HCEC 1CT (cell line): ENCODE data around the gene TAF1A.
A peak's percentile ranks its signal among the peaks of the same experiment; 100 is the strongest.

Source experiments
- DNase-seq: peaks from one replicate; pipeline ENCODE4 v3.0.0-alpha.2; 2017

Gene TAF1A

DNA sequence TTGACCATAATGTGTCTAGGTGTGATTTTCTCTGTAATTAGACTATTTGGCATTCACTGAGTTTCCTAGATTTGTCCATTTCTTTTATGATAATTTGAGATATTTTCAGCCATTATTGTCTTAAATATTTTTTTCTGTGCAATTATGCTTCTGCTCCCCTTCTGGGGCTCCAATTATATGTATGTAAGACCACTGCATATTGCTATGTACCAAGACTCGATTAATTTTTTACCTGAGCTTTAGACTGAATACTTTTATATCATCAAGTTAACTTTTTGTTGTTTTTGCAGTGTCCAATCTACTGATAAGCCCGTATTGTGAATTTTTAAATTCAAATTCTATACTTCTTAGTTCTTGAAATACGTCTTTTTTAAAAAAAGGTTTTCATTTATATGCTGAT is 5.1 kb upstream of the TAF1A start:
- no peak for DNase-seq

DNA sequence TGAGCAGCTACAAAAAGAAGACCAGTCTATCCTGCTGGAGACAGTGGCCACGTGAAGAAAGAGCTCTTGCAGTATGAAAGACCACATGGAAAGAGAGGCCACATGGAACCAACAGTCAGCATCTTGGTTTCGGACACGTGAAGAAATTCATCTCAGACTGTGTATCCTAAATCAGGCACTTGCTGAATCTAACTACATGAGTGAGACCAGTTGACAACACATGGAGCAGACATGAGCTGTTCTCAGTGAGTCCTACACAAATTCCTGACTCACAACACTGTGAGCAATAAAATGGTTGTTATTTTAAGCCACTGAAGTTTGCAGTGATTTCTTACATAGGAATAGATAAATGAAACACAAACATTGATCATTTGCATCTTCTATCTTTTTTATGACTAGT is 2.4 kb upstream of the TAF1A start:
- peak; percentile 53 for DNase-seq

DNA sequence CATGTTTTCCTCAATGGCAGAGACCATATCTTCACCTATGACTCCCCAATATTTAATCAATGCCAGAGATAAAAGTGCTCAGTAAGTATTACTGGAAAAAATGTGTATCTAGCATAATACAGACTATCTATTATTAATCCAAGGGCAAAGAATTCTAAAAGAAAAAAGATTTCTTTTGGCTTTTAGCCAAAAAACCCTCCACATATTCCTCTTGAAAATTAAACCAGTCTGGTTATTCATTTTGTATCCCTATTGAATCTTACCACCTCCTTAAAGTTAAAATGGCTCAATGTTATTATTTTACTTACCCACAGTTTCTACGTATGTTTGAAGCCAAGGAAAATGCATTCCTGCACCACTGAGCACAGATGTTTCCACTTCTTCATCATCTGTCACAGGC is 1.6 kb downstream of the TAF1A start:
- DNase-seq, result no peak

DNA sequence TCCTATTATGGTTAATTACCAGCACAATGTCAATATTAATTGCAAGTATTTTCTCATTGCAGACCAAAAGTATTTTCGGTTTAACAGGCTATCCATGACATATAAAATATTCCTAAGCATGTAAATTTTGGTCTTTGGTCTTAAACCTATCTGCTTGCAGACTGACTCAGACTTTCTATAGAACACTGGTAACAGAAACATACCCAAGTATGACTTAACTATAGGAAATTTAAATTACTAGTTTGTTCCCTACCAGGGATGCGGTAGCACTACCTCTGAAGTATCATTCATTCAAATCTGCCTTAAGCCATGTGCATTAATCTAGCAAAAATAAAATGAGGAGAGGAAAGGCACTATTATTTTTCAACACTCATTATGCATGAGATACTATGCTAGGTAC is 2.9 kb downstream of the TAF1A start:
- DNase-seq, result no peak

DNA sequence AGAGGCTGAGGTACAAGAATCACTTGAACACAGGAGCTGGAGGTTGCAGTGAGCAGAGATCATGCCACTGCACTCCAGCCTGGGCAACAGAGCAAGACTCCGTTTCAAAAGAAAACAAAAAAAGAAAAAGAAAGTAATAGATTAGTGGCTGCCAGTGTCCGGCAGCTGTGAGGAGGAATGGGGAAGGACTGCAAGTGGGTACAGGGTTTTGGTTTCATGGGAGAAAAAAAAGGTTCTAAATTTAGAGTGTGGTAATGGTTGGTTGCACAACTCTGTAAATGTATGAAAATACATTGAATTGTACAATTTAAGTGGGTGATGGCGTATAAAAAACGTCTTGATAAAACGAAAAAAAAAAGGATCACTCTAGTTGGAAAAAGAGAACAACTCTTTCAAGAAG is 6.7 kb downstream of the TAF1A start:
- no peak for DNase-seq

DNA sequence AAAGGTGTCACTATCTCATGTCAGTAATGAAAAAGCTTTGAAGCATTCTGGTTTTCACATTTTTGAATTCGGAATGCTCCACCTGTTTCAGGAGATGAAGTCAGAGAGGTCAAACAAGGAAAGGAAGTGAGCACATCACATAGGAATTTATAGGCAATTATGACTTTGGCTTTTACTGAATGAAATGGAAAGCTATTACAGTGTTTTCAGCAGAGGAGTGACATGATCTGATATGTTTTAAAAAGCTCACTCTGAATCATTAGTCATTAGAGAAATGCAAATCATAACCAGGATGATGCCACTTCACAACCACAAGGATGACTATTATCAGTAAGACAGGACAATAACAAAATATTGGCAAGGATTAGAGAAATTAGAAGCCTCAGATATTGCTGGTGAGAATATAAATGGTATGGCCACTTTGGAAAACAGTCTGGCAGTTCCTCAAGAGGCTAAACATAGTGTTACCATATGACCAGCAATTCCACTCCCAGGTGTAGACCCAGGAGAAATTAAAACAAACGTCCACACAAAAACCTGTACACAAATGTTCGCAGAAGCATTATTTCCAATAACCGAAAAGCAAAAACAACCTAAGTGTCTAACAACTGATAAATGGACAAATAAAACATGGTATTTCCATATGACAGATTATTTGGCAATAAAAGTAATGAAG is 7.5 kb downstream of the TAF1A start:
- DNase-seq, result peak; percentile 47

DNA sequence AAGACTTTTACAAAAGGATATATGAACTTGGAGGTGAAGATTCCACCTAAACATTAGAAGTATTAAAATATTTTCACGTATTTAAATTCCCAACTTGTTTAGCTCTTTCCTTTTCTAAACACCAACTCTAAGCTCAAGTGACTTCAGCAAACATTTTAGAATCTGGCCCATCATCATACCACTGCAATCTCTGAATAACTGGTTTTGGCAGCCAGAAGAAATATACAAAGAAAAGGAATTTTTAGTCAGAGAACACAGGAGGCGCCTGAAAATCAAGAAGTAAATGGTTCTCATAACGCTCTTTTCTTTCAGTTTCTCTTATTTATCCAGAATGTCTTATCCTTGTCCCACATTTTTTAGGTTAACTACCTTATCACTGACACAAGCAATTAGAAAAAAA is 10.4 kb downstream of the TAF1A start:
- no peak for DNase-seq

DNA sequence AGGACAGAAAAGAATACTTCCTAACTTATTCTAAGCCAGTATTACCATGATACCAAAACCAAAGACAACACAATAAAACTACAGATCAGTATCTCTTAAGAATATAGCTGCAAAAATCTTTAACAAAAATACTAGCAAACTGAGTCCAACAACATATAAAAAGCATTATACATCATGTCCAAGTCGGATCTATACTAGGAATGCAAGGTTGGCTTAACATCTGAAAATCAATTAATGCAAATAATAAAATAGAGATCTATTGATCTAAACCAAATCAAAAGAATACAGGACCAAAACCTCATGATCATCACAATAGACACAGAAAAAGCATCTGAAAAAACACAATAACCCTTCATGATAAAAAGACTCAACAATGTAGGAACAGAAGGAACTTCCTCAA is 18.9 kb downstream of the TAF1A start:
- no peak for DNase-seq

DNA sequence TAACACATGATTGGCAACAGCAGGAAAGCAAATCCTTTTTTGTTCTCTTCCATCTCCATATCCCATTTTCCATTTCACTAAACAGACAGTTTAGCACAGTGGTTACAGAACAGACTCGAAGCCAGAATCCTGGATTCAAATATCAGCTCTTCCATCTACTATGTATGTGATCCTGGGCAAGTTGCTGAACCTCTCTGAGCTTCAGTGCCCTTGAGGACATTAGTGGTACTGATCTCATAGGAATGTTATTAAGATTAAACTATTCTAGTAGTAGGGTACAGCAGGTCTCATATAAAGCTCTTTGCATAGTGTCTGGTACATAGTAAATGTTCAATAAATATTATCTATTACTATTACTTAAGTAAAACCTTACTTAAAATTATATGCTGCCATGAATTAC is 28.1 kb downstream of the TAF1A start:
- DNase-seq, result no peak

DNA sequence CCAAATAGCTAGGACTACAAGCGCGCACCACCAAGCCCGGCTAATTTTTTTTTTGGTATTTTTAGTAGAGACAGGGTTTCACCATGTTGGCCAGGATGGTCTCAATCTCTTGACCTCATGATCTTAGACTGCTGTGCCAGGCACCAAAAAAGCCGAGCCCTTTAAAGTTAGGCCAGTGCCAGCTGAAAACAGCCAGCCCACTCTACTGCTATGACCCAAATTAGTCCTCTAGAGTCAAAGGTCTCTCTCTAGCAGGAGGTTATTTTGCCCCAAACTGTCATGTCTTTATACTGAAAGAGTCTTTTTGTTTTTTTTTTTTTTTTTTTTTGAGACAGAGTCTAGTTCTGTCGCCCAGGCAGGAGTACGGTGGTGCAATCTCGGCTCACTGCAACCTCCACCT is 32.2 kb downstream of the TAF1A start:
- no peak for DNase-seq

DNA sequence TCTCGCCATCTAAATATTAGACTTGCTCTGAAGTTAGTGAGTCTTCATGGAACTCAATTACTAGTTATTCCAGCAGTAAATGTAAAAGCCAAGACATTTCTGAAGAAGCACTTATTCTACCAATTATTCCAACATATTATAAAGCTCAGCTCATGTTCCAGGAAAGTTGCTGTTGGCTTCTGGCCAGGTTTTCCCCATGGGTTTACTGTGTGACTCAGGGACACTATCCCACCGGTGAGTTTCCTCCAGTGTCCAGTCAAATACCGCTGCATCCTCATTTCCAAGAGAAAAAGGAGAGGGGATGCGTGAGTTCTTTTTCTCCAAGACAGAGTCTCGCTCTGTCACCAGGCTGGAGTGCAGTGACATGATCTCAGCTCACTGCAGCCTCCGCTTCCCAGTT is 32.6 kb downstream of the TAF1A start:
- DNase-seq, result no peak

DNA sequence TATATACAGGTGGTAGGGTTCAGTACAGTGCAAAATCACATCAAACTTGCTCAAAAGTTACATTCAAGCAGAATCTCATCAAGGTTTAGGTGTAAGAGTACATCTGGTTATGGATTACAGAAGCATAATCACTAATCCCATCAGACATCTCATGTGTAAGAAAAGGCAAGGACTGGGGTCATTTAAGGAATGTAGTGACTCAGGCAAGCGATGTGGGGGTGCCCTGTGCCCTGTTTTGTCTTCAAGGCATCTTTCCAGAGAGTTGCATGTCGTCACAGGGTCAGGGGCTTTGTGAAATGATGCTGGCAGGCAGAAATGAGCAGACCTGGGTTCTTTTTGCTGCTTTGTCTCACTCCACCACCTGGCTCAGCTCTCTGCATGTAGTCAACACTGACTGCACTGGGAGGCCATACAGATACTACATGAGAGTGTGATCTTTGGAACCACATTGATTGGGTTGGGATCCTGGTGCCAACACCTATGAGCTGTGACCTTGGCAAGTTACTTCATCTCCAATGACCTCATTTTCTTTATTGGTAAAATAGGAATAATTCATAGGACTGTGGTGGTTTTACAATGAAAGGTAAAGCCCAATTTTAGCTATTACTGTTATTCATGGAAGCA is 33.6 kb downstream of the TAF1A start:
- DNase-seq, result peak; percentile 50

DNA sequence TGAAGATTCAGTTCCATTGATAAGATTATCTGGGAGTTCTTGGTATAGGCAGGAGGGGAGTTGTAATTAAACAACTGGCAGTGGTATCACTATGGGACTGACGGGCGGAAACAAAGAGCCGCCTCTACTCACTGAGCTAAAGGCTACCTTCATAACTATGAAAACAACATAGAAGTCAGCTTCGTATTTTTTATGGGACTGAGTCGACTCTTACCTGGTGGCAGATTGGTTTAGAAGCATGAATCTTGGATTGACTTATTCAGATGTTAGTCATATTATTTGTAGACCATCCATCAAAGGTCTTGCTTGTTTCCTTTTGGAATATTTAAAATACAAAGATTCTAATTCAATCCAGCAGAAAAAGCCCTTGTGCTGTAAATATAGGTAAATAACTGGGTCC is 35.6 kb downstream of the TAF1A start:
- no peak for DNase-seq

DNA sequence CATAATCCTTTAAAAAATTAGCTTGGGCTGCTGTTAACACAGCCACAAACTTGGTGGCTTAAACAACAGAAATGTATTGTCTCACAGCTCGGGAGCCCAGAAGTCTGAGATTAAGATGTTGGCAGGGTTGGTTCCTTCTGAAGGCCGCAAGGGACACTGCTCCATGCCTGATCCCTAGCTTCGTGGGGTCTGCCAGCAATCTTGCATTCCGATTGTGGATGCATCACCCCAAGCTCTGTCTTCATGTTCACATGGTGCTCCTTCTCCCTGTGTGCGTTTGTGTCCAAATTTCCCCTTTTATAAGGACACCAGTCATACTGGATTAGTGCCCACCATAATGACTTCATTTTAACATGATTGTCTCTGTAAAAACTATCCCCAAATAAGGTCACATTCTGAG is 36.9 kb downstream of the TAF1A start:
- DNase-seq, result no peak

DNA sequence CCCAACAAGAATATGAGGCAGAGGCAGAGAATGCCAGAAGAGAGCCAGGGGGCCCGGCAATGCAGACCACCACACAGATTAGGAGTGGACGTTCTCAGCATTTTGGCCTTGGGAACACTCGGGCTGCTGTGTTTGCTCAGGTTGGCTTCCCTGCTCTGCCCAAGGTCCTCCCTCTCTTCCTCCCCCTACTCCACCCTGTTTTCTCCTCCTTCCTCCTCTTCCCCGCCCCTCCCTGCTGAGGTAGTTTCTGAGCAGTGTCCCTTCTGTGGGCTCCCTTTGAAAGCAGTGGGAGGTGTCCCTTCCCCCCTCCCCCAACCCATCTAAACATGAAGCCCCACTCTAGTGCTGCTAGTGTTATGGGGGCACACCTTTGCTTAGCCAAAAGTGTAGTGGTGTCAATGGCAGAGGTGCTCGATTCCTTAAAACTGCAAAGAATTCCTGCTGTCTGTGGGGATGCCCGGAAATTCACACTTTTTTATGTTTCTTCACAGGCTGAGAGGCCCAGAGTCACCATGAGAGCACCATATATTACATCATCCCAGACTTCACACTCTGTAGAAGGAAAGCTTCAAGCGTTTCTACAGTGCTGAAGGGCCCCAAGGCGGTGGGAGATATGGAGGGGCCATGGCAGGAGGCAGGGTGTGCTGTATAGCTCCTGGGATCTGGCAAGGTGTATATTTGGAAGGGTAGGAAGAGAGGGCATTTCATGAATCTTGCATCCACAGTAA is 41.6 kb downstream of the TAF1A start, which contains the start of gene HHIPL2:
TSS of gene HHIPL2 (minus strand) at position 161 of the 728 bp plus-strand sequence. CDS start at position 101, 60 bp downstream.
- no peak for DNase-seq

DNA sequence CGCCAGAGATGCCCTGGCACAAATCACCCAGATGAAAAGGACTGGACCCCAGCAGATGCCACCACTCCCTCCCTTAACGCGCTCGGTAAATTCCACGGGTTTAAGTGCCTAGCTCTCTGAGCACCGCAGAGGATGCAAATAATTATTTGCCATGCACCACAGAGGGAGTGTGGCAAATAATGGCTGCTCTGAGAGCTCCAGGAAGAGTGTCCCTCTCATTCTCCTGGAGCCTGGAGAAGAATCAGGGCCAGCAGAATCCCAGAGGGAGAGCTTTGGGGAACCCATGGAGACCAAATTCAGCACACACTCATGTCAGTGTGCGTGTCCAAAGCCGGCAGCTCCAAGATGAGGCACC is 42.5 kb downstream of the TAF1A start:
- DNase-seq, result no peak

DNA sequence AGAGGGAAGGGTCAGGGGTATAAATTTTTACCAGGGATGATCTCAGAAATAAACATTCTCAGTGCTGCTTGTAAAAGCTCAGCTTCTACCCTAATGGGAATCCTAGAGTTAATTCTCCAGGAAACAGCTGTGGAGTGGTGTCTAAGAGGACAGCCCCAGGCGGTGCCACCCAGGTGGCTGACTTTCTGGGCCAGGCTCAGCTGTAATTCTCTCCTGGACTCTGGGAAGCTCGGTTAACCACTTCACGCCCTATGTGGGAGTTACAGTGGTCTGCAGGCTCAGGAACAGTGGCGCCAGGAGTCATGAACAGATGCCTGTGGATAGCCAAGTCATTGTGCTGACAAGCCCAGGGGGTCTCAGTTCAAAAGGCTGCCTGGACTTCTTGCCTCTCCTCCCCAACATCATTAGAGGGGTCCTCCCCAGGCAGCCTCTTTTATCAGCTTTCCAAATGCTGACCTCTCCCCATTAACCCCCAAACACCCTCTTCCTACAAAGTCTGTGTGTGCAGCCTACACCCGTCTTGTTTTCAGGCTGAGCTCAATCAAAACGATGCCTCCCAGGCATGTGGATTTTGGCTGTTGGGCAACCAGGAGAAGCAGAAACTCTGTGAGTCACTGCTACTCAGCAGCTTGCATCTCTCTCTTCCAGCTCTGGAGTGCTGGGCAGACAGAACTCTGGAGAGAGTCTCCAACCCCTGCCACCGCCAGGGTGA is 43.0 kb downstream of the TAF1A start:
- DNase-seq, result peak; percentile 82

DNA sequence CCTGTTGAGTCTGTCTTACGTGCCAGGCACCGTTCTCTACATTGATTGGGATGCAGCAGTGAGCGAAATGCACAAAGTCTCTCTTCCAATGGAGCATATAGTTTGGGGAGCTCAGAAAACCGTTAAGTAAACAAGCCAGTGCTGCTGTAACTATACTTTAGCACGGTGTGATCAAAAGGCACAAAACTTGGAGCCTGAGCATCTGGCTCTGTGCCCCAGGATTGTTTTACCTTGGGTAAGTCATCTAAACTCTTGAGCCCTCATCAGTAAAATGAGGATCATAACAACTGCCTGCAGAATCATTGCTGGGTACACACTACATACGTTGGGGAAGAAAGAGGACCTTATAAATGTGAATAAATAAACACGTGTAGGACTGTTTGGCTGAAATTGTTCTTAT is 43.6 kb downstream of the TAF1A start:
- no peak for DNase-seq

DNA sequence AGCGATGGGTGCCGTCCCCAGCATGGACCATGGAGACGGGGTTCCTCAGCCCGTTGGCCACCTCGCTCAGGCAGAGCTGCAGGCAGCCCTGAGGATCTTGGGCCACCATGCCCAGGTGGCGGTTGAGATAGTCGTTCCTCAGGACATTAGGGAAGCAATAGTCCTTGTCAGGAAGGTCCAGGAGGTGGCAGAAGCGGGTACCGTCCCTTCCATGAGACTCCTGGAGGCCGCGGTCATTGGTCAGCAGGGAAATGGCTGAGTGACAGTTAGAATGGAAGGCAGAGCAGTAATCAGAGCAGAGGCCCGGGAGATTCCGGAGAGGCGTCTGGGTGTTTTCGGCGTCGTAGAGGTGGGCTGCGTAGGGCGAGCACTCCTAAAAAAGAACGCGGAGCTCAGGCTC is 45.9 kb downstream of the TAF1A start:
- DNase-seq, result no peak

DNA sequence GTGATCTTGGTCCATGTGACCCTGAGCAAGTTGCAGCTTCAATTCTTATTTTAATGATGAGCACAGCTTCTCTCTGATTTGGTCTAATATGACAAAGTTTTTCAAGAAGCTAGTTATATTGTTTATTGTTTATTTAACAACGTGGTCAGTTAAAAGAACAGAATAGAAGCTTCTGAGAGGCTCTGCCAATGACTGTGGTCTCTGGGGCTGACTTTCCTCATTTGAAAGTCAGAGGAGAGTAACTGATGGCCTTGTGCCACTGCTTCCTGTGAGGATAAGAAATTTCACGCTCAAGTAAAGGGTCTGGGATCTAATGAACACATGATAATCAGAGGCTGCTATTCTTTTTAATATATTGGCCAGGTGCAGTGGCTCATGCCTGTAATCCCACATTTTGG is 49.1 kb downstream of the TAF1A start:
- DNase-seq, result no peak

DNA sequence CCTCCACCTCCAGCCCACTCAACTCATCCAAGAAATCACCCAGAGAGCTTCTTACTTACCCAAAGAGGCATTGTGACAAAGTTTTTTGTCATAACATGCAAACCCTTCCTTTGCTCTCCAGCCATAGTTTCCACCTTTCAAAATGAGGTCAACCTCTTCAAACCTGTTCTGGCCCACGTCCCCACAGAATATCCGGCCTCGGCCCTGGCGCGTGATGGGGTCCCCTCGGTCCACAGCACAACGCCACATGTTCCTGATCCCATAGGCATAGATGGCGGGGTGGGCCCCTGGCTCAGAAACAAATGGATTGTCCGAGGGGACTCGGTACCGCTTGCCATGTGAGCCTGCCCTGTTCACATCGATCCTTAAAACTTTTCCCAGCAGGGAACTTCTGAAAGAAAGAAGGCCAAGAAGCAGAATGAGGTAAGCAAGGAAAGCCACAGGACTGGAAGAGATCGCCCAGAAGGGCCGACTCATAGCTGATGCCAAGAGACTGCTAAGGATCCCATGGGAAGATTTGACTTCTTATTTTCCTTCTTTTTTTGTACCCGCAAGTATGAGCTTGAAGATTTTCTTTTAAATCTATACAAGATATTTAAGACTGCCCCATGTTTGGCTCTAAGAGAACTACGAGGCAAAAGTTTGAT is 49.7 kb downstream of the TAF1A start:
- no peak for DNase-seq

DNA sequence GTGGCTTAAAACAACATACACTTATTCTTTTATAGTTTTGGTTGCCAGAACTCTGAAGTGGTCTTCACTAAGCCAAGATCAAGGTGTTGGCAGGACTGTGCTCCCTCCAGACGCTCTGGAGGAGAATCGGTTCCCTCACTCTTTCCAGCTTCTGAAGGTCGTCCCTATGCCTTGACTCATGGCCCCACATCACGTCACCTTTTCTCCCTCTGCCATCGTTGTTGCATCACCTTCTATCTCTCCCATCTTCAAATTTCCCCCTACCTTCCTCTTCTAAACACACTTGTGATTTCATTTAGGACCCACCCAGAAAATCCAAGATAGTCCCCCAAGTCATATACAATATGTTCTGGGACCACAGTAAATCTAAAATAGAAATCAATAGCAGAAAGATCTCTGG is 54.3 kb downstream of the TAF1A start:
- no peak for DNase-seq

DNA sequence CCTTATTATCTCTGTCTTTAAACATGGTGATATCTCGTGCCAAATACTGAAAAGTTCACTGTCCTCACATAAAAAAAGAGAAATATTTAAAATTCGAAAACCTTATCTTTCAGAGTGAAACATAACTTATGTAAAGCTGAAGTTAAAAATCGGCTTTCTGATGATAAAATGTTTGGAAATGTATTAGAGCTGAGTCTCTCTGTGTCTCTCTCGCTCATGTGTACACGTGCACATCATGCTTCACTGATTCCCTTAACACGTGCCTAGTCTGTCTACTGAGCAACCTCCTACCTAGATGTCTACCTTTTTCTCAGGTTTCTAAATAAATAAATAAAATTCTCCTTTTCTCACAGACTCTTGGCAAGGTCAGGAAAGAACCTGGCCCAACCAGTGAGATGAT is 58.9 kb downstream of the TAF1A start:
- DNase-seq, result no peak
